GM23338 (cell line): Measurements from ENCODE around the gene LRTM1. TPM values are rescaled to one million over a fixed set of nuclear protein-coding genes. Genes with fewer than 3 reads are reported as not detected.

Experiments used
- ATAC-seq: fragments of 200-7000 bp; cut with Tn5 transposase; 3 replicates; pipeline ENCODE4 v1.9.1; 2020
- DNase-seq: peaks from one replicate; pipeline ENCODE4 v3.0.0-alpha.2; 2015; ENCODE audit warnings: low spot score
- H2AFZ ChIP-seq: fragments of 200-600 bp; sonication (generic); 2 replicates; pipeline ENCODE4 v1.8.0; 2016; ENCODE audit warnings: antibody characterized with exemption, mild to moderate bottlenecking, moderate library complexity
- H3F3A ChIP-seq: fragments of 200-600 bp; sonication (generic); replicated peaks from 2 replicates; pipeline ENCODE4 v1.8.0; 2017; ENCODE audit warnings: antibody characterized with exemption, mixed run types, low read depth
- H3K27ac ChIP-seq: fragments of 200-600 bp; sonication (generic); 2 replicates; pipeline ENCODE4 v1.6.1; 2016; ENCODE audit warnings: low read depth
- H3K27me3 ChIP-seq: fragments of 200-600 bp; sonication (generic); 2 replicates; pipeline ENCODE4 v1.8.0; 2016; ENCODE audit warnings: mild to moderate bottlenecking, mixed run types, moderate library complexity; ENCODE audit not compliant: insufficient read depth
- H3K36me3 ChIP-seq: fragments of 200-600 bp; sonication (generic); 2 replicates; pipeline ENCODE4 v1.8.0; 2016; ENCODE audit warnings: mild to moderate bottlenecking; ENCODE audit not compliant: insufficient read depth
- H3K4me1 ChIP-seq: fragments of 200-600 bp; sonication (generic); 2 replicates; pipeline ENCODE4 v1.8.0; 2016; ENCODE audit warnings: mild to moderate bottlenecking, moderate library complexity; ENCODE audit not compliant: insufficient read depth
- H3K4me2 ChIP-seq: fragments of 200-600 bp; sonication (generic); 2 replicates; pipeline ENCODE4 v1.7.1; 2017; ENCODE audit warnings: mixed run types
- H3K4me3 ChIP-seq: fragments of 200-600 bp; sonication (generic); 2 replicates; pipeline ENCODE4 v1.6.1; 2016; ENCODE audit warnings: mixed run types
- H3K79me2 ChIP-seq: fragments of 200-600 bp; sonication (generic); replicated peaks from 2 replicates; pipeline ENCODE4 v1.8.0; 2017; ENCODE audit warnings: mild to moderate bottlenecking; ENCODE audit not compliant: insufficient read depth
- H3K9me2 ChIP-seq: fragments of 200-600 bp; sonication (generic); 2 replicates; pipeline ENCODE4 v1.8.0; 2017; ENCODE audit not compliant: insufficient read depth
- H4K20me1 ChIP-seq: fragments of 200-600 bp; sonication (generic); replicated peaks from 2 replicates; pipeline ENCODE4 v1.8.0; 2017; ENCODE audit warnings: mild to moderate bottlenecking; ENCODE audit not compliant: insufficient read depth
- H3K27ac Mint-ChIP-seq: 2 replicates; pipeline ENCODE4 v1.8.0; 2020; ENCODE audit warnings: inconsistent platforms, mild to moderate bottlenecking, moderate library complexity, mixed read lengths
- H3K27me3 Mint-ChIP-seq: 3 replicates; pipeline ENCODE4 v1.8.0; 2022; ENCODE audit warnings: low read depth, mild to moderate bottlenecking, moderate library complexity, mixed read lengths, inconsistent platforms; ENCODE audit not compliant: insufficient read depth, poor library complexity
- H3K36me3 Mint-ChIP-seq: 3 replicates; pipeline ENCODE4 v1.8.0; 2021; ENCODE audit warnings: low read depth, mild to moderate bottlenecking, inconsistent platforms, moderate library complexity, mixed read lengths
- H3K4me1 Mint-ChIP-seq: 3 replicates; pipeline ENCODE4 v1.8.0; 2020; ENCODE audit warnings: mild to moderate bottlenecking, inconsistent platforms, mixed read lengths
- H3K4me3 Mint-ChIP-seq: 3 replicates; pipeline ENCODE4 v1.8.0; 2021; ENCODE audit warnings: moderate library complexity, mild to moderate bottlenecking, inconsistent platforms, mixed read lengths
- H3K9me3 Mint-ChIP-seq: 3 replicates; pipeline ENCODE4 v1.8.0; 2020; ENCODE audit warnings: moderate library complexity, mild to moderate bottlenecking, inconsistent platforms, mixed read lengths
- CREB1 ChIP-seq: fragments of 250-450 bp; sonication (Bioruptor Pico); IDR thresholded peaks from 2 replicates; pipeline ENCODE4 v1.5.0; 2020; ENCODE audit warnings: low read depth, mild to moderate bottlenecking, moderate library complexity
- CTCF ChIP-seq, 2 experiments: fragments of 200-600 bp in 1 of 2; sonication (generic) in 1 of 2; conservative IDR thresholded peaks; 2 replicates each; pipeline versions ENCODE4 v1.5.1 to v1.6.1; 2016 to 2017; ENCODE audit warnings: antibody characterized with exemption in 2 of 2, low read depth in 2 of 2, mild to moderate bottlenecking in 2 of 2, moderate library complexity in 1 of 2
- EZH2 ChIP-seq: fragments of 200-600 bp; sonication (generic); IDR thresholded peaks from one replicate; pipeline ENCODE4 v1.8.0; 2017; ENCODE audit warnings: antibody characterized with exemption, mild to moderate bottlenecking, low read depth; ENCODE audit not compliant: unreplicated experiment
- EZH2phosphoT487 ChIP-seq: fragments of 200-600 bp; sonication (generic); IDR thresholded peaks from one replicate; pipeline ENCODE4 v1.8.1; 2018; ENCODE audit warnings: antibody characterized with exemption; ENCODE audit not compliant: unreplicated experiment
- JUNB ChIP-seq: IDR thresholded peaks from one replicate; pipeline ENCODE4 v1.6.1; 2016; ENCODE audit warnings: antibody characterized with exemption; ENCODE audit not compliant: unreplicated experiment
- NANOG ChIP-seq: IDR thresholded peaks from 2 replicates; pipeline ENCODE4 v1.6.1; 2016; ENCODE audit warnings: antibody characterized with exemption, borderline replicate concordance
- POLR2AphosphoS5 ChIP-seq: IDR thresholded peaks from 2 replicates; pipeline ENCODE4 v1.6.1; 2016; ENCODE audit warnings: antibody characterized with exemption, low read depth
- STAT1 ChIP-seq: IDR thresholded peaks from one replicate; pipeline ENCODE4 v1.6.1; 2016; ENCODE audit warnings: antibody characterized with exemption; ENCODE audit not compliant: unreplicated experiment
- ZNF114 ChIP-seq: fragments of 250-450 bp; sonication (Bioruptor Pico); IDR thresholded peaks from 2 replicates; pipeline ENCODE4 v1.5.0; 2020; ENCODE audit warnings: mild to moderate bottlenecking, moderate library complexity
- ZNF331 ChIP-seq: fragments of 250-450 bp; sonication (Bioruptor Pico); IDR thresholded peaks from 2 replicates; pipeline ENCODE4 v1.5.0; 2020; ENCODE audit warnings: low read depth, mild to moderate bottlenecking, moderate library complexity
- ZNF462 ChIP-seq: fragments of 250-450 bp; sonication (Bioruptor Pico); IDR thresholded peaks from 2 replicates; pipeline ENCODE4 v1.5.0; 2020; ENCODE audit warnings: mild to moderate bottlenecking, moderate library complexity
- polyA plus RNA-seq: library from polyadenylated mRNA; unstranded; fragments of >200 nt; fragmentation: Nextera tagmentation; extraction: Ambion mirVana; gene quantifications from 2 replicates; pipeline ENCODE4 v1.2.1, GENCODE V29; 2016
- total RNA-seq: library from RNA; depleted of rRNA; stranded (reverse); fragments of >200 nt; shearing (Covaris generic); gene quantifications from 2 replicates; pipeline ENCODE4 v1.2.3, GENCODE V29; 2014
- TF ChIP-seq, protein P1 (sequence below): IDR thresholded peaks from 2 replicates; pipeline ENCODE4 v1.6.1; 2016; ENCODE audit warnings: antibody characterized with exemption

Gene LRTM1
- total and polyA plus RNA-seq, 2 experiments from 2014 or later = 0.47 TPM; not detected in 1

DNA sequence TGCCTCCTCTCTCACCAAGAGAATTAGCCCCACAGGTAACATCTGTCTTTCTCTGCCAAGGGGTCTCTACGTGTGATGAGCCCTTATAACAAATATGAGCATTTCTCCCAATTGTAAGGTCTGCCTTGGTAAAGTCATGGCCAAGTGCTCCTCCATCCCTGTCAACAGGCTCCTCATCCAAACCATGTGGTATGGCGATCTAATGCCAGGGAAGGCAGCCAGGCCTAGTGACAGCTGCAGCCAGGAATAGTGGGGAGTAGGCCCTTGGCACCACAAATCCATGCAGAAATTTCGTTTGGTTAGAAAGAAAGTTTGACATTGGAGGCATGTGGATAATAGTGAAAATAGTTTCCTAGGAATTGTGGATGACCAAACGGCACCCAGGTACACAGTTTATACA lies 4.7 kb upstream of the LRTM1 start (continued):
- TF ChIP-seq POLR2AphosphoS5 = no peak
- TF ChIP-seq, protein P1, sequence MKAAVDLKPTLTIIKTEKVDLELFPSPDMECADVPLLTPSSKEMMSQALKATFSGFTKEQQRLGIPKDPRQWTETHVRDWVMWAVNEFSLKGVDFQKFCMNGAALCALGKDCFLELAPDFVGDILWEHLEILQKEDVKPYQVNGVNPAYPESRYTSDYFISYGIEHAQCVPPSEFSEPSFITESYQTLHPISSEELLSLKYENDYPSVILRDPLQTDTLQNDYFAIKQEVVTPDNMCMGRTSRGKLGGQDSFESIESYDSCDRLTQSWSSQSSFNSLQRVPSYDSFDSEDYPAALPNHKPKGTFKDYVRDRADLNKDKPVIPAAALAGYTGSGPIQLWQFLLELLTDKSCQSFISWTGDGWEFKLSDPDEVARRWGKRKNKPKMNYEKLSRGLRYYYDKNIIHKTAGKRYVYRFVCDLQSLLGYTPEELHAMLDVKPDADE = no peak

DNA sequence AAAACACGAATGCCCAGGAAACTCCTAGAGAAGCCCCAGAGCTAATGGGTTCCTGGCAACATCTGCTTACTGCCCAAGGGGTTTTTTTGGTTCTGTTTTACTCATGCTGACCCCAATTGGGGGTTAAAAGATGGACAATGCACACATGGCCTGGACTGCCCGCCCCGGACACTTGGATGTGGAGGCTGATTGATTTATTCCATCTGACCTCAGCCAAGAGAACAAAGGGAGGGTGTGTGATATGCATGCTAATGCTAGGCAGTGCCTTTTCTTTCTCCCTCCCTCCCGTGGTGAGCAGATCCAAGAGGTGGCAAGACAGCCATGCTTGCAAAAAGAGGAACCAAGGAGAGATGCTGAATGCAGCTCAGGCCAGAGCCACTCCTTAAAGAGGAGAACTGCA lies 3.3 kb upstream of the LRTM1 start:
- H3K4me2 ChIP-seq = no peak overlapping the region
- no peak overlapping the region for H2AFZ ChIP-seq
- no peak overlapping the region for H3K27ac Mint-ChIP-seq
- H3K27me3 Mint-ChIP-seq = peaks cover 3% of the 10 kb centered on the region
- no peaks in the 10 kb centered on the region for H3K27me3 ChIP-seq
- no peaks in the 10 kb centered on the region for H4K20me1 ChIP-seq
- H3K27ac ChIP-seq = no peak overlapping the region
- no peak overlapping the region for H3K4me3 Mint-ChIP-seq
- H3K36me3 ChIP-seq = no peaks in the 10 kb centered on the region
- DNase-seq (no peak), ATAC-seq (peak; percentile 53)
- H3K9me2 ChIP-seq = no peaks in the 10 kb centered on the region
- no peaks in the 10 kb centered on the region for H3K9me3 Mint-ChIP-seq
- TF ChIP-seq JUNB (no peak), EZH2 (no peak), ZNF462 (CRISPR knock-in tag) (no peak), CTCF (conservative IDR thresholded peaks at IDR 0.05; ENCODE audit: low read depth in 2 of 2) (no peak), ZNF114 (CRISPR knock-in tag) (no peak), NANOG (no peak), POLR2AphosphoS5 (no peak), STAT1 (no peak), ZNF331 (CRISPR knock-in tag) (no peak), EZH2phosphoT487 (no peak), CREB1 (no peak)
- TF ChIP-seq, protein P1 = no peak
- no peaks in the 10 kb centered on the region for H3F3A ChIP-seq
- peaks cover 7% of the 10 kb centered on the region; the same call in 2 of the 3 replicates for H3K4me1 Mint-ChIP-seq
- no peaks in the 10 kb centered on the region for H3K79me2 ChIP-seq
- H3K4me1 ChIP-seq = peaks cover 3% of the 10 kb centered on the region; the same call in 1 of the 2 replicates
- no peak overlapping the region for H3K4me3 ChIP-seq
- H3K36me3 Mint-ChIP-seq = no peaks in the 10 kb centered on the region
